RCC 7860 (cell line): Measurements from ENCODE around the gene MCRIP2.
"Not testable (repeated sequence)": the region's sequence is repeated elsewhere in the genome, so short reads cannot be mapped to it uniquely, and the experiment has no call there.

Experiments used
- DNase-seq: peaks from one replicate; pipeline ENCODE4 v3.0.0-alpha.2; 2015; ENCODE audit warnings: low spot score
- FAIRE-seq: peaks from 2 replicates; lab custom pipeline; 2012; peaks lifted over from hg19 to GRCh38; lab: Jason Lieb, UNC

MCRIP2 gene

GRCh38 chr16:641326-642188, at the start of gene MCRIP2:
Gene MCRIP2 (plus strand): TSS chr16:641828. CDS start chr16:641992, 164 bp downstream.
- peak; percentile 62 for DNase-seq
- no peak for FAIRE-seq

- FAIRE-seq (no peak), DNase-seq (no peak)
Observed at GRCh38 chr16:591892-592517, 49.6 kb upstream of the MCRIP2 start.

- FAIRE-seq: no peak
- DNase-seq: no peak
Observed at GRCh38 chr16:592518-593306, 48.9 kb upstream of the MCRIP2 start.

GRCh38 chr16:593406-593805, 48.2 kb upstream of the MCRIP2 start:
- no peak for DNase-seq
- FAIRE-seq: no peak

GRCh38 chr16:593807-594206, 47.8 kb upstream of the MCRIP2 start:
- no peak for DNase-seq
- FAIRE-seq: no peak

- FAIRE-seq: no peak
Observed at GRCh38 chr16:595094-595528, 46.5 kb upstream of the MCRIP2 start.

GRCh38 chr16:595942-596735, 45.5 kb upstream of the MCRIP2 start:
- FAIRE-seq (no peak), DNase-seq (no peak)

More at GRCh38 chr16:595094-595528, 46.5 kb upstream of the MCRIP2 start:
- no peak for DNase-seq

- DNase-seq (no peak), FAIRE-seq (no peak)
Observed at GRCh38 chr16:596736-597060, 44.9 kb upstream of the MCRIP2 start.

- not testable (repeated sequence) for FAIRE-seq, DNase-seq
Observed at GRCh38 chr16:597655-598054, 44.0 kb upstream of the MCRIP2 start.

- FAIRE-seq: no peak
Observed at GRCh38 chr16:598823-599739, 42.5 kb upstream of the MCRIP2 start.

GRCh38 chr16:600781-601180, 40.8 kb upstream of the MCRIP2 start:
- DNase-seq: no peak
- no peak for FAIRE-seq

More at GRCh38 chr16:598823-599739, 42.5 kb upstream of the MCRIP2 start:
- no peak for DNase-seq

GRCh38 chr16:603933-604332, 37.7 kb upstream of the MCRIP2 start:
- no peak for DNase-seq
- FAIRE-seq: no peak

GRCh38 chr16:606656-607307, 34.8 kb upstream of the MCRIP2 start:
- FAIRE-seq (no peak), DNase-seq (no peak)

GRCh38 chr16:608019-608418, 33.6 kb upstream of the MCRIP2 start:
- no peak for FAIRE-seq
- no peak for DNase-seq

GRCh38 chr16:609316-609715, 32.3 kb upstream of the MCRIP2 start:
- DNase-seq: no peak
- FAIRE-seq: no peak

- FAIRE-seq: no peak
- DNase-seq: no peak
Observed at GRCh38 chr16:609984-610383, 31.6 kb upstream of the MCRIP2 start.

- FAIRE-seq (no peak), DNase-seq (no peak)
Observed at GRCh38 chr16:610513-611381, 30.9 kb upstream of the MCRIP2 start.

- FAIRE-seq (no peak), DNase-seq (no peak)
Observed at GRCh38 chr16:615122-615521, 26.5 kb upstream of the MCRIP2 start.
